ENCODE results near the gene PEX11G. TPM values are rescaled to one million over a fixed set of nuclear protein-coding genes. Genes with fewer than 3 reads are reported as not detected.

PEX11G gene
- total and polyA plus RNA-seq, 8 donors: 3.9 to 8.8 (median 5.5) TPM; not detected in 3

- no peak overlapping the region for H3K4me3 ChIP-seq
- H3K9me3 ChIP-seq: peaks cover 0 to 4% (median 0%) of the 10 kb centered on the region in 4 donors
- H3K27ac ChIP-seq: no peak overlapping the region
- TF ChIP-seq, protein P1, sequence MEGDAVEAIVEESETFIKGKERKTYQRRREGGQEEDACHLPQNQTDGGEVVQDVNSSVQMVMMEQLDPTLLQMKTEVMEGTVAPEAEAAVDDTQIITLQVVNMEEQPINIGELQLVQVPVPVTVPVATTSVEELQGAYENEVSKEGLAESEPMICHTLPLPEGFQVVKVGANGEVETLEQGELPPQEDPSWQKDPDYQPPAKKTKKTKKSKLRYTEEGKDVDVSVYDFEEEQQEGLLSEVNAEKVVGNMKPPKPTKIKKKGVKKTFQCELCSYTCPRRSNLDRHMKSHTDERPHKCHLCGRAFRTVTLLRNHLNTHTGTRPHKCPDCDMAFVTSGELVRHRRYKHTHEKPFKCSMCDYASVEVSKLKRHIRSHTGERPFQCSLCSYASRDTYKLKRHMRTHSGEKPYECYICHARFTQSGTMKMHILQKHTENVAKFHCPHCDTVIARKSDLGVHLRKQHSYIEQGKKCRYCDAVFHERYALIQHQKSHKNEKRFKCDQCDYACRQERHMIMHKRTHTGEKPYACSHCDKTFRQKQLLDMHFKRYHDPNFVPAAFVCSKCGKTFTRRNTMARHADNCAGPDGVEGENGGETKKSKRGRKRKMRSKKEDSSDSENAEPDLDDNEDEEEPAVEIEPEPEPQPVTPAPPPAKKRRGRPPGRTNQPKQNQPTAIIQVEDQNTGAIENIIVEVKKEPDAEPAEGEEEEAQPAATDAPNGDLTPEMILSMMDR (IDR thresholded peaks at IDR 0.05): no peak
- no peak for TF ChIP-seq EP300 (IDR thresholded peaks at IDR 0.05)
- no peak for TF ChIP-seq POLR2A (IDR thresholded peaks at IDR 0.05)
- no peak for TF ChIP-seq POLR2AphosphoS5 (IDR thresholded peaks at IDR 0.05)
- peaks cover 69 to 100% (median 99%) of the 10 kb centered on the region in 4 donors for H3K36me3 ChIP-seq
- H3K27me3 ChIP-seq: no peaks in the 10 kb centered on the region
- DNase-seq: no peak
- intact Hi-C loops (cut with DNase I; ENCODE audit: low total_unique reads): no loop called here
- no peaks in the 10 kb centered on the region for H3K4me1 ChIP-seq
- 90 to 95% (median 93%) methylated on average over 3 of the region's 3 CpGs for WGBS, 5 donors
Observed at GRCh38 chr19:7445104-7445503, 43.7 kb downstream of the PEX11G start.

DNA sequence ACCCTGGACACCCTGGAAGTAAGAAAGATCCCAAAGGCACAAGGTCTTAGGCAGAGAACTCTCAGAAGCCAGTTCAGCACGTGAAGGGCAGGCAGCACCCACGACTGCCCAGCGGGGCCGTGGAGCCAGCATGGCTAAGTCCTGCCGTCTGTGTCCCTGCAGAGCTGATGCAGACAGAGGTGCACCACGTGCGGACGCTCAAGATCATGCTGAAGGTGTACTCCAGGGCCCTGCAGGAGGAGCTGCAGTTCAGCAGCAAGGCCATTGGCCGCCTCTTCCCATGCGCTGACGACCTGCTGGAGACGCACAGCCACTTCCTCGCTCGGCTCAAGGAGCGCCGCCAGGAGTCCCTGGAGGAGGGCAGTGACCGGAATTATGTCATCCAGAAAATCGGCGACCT is 44.8 kb downstream of the PEX11G start:
- Histone ChIP-seq H3K27ac (no peak overlapping the region), H3K36me3 (peaks cover 71 to 100% (median 97%) of the 10 kb centered on the region in 4 donors), H3K4me3 (no peak overlapping the region), H3K9me3 (no peaks in the 10 kb centered on the region), H3K4me1 (no peaks in the 10 kb centered on the region), H3K27me3 (no peaks in the 10 kb centered on the region)
- TF ChIP-seq, protein P1 (IDR thresholded peaks at IDR 0.05): no peak
- TF ChIP-seq EP300 (IDR thresholded peaks at IDR 0.05) (no peak), POLR2A (IDR thresholded peaks at IDR 0.05) (no peak), POLR2AphosphoS5 (IDR thresholded peaks at IDR 0.05) (no peak)
- no peak for DNase-seq
- 92 to 95% (median 94%) methylated on average over 11 to 19 of the region's 19 CpGs for WGBS, 5 donors
- intact Hi-C loops (cut with DNase I; ENCODE audit: low total_unique reads): no loop called here

- no peak overlapping the region for H3K27ac ChIP-seq
- intact Hi-C loops (cut with DNase I; ENCODE audit: low total_unique reads): no loop called here
Observed at GRCh38 chr19:7442423-7442822, 46.4 kb downstream of the PEX11G start.

GRCh38 chr19:7441468-7442146 is 47.2 kb downstream of the PEX11G start:
- Histone ChIP-seq H3K27me3 (no peaks in the 10 kb centered on the region), H3K27ac (no peak overlapping the region), H3K9me3 (no peaks in the 10 kb centered on the region), H3K4me1 (no peaks in the 10 kb centered on the region), H3K4me3 (no peak overlapping the region), H3K36me3 (peaks cover 57 to 79% (median 74%) of the 10 kb centered on the region in 4 donors)
- no peak for DNase-seq
- WGBS, 5 donors: 91 to 94% (median 92%) methylated on average over 21 of the region's 21 CpGs
- TF ChIP-seq, protein P1 (IDR thresholded peaks at IDR 0.05): no peak
- TF ChIP-seq EP300 (IDR thresholded peaks at IDR 0.05) (no peak), POLR2A (IDR thresholded peaks at IDR 0.05) (no peak), POLR2AphosphoS5 (IDR thresholded peaks at IDR 0.05) (no peak)
- intact Hi-C loops (cut with DNase I; ENCODE audit: low total_unique reads): no loop called here

More at GRCh38 chr19:7442423-7442822, 46.4 kb downstream of the PEX11G start:
- 72 to 86% (median 83%) methylated on average over 9 of the region's 9 CpGs for WGBS, 5 donors
- no peaks in the 10 kb centered on the region for H3K27me3 ChIP-seq
- H3K9me3 ChIP-seq: no peaks in the 10 kb centered on the region
- peaks cover 63 to 85% (median 82%) of the 10 kb centered on the region in 4 donors for H3K36me3 ChIP-seq
- no peak overlapping the region for H3K4me3 ChIP-seq
- H3K4me1 ChIP-seq: no peaks in the 10 kb centered on the region
- DNase-seq: no peak
- TF ChIP-seq EP300 (IDR thresholded peaks at IDR 0.05) (no peak), POLR2AphosphoS5 (IDR thresholded peaks at IDR 0.05) (no peak), POLR2A (IDR thresholded peaks at IDR 0.05) (no peak)
- TF ChIP-seq, protein P1 (IDR thresholded peaks at IDR 0.05): no peak
